GM21529 (cell line): ENCODE measurements around the gene MMP10.

Source experiments
- ATAC-seq: cut with Tn5 transposase; IDR thresholded peaks from one replicate; pipeline ENCODE4 v1.9.1; 2021; ENCODE audit not compliant: unreplicated experiment

The MMP10 gene

GRCh38 chr11:102780491-102780918, at the start of gene MMP10:
MMP10 (minus strand) TSS chr11:102780628; CDS start chr11:102780591, 37 bp downstream.
- ATAC-seq, result no peak

DNA sequence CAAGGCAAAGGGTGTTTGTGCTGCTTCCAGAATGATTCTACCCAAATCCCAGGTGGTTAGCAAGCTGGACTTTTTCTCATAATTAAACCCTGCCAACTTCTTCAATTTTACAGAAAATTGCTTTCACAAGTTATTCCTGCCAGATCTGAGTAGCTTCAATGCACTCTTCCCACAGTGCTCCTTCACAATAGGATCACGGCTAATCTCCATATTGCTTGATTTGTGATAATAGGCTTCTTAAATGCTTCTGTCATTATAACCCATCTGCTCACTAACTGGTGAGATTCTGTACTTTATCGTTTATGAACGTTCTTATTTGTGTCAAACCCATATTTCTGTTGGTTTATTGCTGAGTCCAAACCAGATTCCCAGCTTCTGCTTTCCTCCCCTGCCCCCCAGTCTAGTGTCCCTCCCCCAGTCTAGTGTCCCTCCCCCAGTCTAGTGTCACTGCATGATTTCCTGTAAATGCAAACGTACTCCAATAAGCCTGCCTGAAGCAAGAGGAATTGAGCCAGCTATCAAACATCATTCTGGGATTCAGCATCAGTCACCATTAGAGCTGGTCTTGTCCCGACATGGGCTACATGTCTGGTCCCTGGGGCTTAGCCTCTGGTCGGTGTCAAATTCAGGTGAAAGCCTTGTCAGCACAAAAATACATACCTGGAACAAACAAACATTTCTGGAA, 49.0 kb upstream of the MMP10 start:
- no peak for ATAC-seq

GRCh38 chr11:102824556-102824955, 44.1 kb upstream of the MMP10 start:
- no peak for ATAC-seq

GRCh38 chr11:102819491-102819890, 39.1 kb upstream of the MMP10 start:
- ATAC-seq, result no peak

- no peak for ATAC-seq
These were observed 33.1 kb upstream of the MMP10 start for GRCh38 chr11:102813484-102813883.

- no peak for ATAC-seq
These were observed 31.8 kb upstream of the MMP10 start for GRCh38 chr11:102812188-102812587.

GRCh38 chr11:102810950-102811660, 30.7 kb upstream of the MMP10 start:
- ATAC-seq, result no peak

GRCh38 chr11:102809971-102810370, 29.5 kb upstream of the MMP10 start:
- no peak for ATAC-seq

DNA sequence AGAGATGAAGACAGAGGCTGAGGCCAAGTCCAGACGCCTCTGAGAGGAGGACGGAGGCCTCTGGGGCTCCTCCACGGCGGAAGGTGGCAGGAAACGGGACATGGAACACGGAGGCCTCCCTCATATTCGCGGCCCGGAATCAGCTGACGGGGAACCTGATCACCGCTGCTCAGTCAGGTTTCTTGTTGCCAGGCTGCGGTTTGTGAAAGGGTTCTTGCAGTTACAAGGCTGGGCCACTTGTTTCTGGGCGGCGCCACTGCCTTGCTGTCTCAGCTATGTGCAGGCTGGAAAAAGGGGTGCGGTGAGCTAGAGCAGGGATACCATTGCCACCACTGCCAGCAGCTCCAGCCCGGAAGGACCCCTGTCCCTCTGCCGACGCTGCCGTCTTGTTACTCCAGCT, 27.5 kb upstream of the MMP10 start:
- no peak for ATAC-seq

- no peak for ATAC-seq
These were observed 25.9 kb upstream of the MMP10 start for GRCh38 chr11:102806296-102806695.

- no peak for ATAC-seq
These were observed 21.9 kb upstream of the MMP10 start for GRCh38 chr11:102802341-102802740.

- ATAC-seq, result no peak
These were observed 20.3 kb upstream of the MMP10 start for GRCh38 chr11:102800767-102801166.

GRCh38 chr11:102799681-102800340, 19.4 kb upstream of the MMP10 start:
- ATAC-seq, result no peak

- ATAC-seq, result no peak
These were observed 17.8 kb upstream of the MMP10 start, which contains the start of gene MMP1 for GRCh38 chr11:102798012-102798746. MMP1 (minus strand) TSS chr11:102798160; CDS start chr11:102798092, 68 bp downstream.

GRCh38 chr11:102794382-102794781, 14.0 kb upstream of the MMP10 start:
- ATAC-seq, result peak; percentile 99

GRCh38 chr11:102793677-102794290, 13.4 kb upstream of the MMP10 start:
- no peak for ATAC-seq

DNA sequence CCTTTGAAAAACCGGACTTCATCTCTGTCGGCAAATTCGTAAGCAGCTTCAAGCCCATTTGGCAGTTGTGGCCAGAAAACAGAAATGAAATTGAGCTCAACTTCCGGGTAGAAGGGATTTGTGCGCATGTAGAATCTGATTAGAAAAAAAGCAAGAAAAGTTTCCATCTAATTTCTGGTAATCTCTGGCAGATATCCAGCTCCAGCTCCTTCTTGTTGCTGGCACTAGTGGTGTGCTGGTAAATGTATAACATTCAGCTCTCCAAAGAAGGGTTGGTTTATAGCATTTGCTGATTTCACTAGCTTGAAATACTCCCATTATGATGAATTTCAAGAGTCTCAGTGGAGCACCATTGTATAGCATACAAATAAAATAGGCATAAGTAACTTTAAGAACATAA, 12.2 kb upstream of the MMP10 start:
- no peak for ATAC-seq

DNA sequence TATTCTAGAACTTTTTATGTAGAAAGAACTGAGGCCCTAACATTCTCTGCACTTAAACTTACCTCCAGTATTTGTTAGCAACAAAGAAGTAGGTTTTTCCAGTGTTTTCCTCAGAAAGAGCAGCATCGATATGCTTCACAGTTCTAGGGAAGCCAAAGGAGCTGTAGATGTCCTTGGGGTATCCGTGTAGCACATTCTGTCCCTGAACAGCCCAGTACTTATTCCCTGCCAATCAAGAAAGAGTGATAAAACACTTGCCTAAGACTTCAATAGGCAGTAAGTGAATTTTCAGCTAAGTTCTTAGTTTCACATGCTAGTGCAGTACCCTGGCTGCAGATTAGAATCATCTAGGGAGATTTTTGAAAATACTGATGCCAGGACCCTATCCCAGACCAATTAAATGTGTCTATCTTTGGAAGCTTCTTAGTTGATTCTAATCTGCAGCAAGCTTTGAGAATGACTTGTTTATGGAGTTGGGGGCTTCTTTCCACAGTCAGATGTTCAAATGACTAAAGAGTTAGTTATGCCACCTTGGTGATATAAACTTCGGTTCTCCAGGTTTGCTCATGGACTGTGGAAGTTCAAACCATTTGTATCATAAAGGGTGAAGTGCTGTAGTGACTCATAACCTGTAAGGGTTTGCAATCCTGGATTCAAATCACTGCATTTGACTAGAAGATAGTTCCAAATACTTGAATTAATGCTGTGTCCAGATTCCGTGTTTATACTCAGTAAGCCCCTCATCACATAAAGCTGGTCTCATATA, 11.0 kb upstream of the MMP10 start:
- no peak for ATAC-seq

DNA sequence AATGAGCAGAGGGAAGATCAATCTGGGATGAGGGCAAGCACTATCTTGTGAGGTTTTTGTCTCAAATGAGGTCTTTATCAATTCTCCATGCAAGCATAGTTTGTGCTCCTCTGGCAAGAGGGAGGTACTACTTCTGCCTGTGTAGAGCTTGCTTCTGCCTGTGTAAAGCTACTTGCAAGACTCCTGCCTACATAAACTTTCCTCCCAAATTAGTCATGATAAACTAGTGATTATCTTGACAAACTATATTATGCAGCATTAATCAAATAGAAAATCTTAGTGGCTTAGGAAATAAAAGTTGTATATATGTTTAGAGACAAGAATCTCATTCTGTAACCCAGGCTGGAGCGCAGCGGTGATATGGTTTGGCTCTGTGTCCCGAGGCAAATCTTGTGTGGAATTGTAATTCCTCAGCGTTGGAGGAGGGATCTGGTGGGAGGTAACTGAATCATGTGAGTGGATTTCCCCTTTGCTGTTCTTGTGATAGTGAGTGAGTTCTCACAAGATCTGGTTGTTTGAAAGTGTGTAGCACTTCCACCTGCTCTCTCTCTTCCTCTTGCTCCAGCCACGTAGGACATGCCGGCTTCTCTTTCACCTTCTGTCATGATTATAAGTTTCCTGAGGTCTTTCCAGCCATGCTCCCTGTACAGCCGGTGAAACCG, 8.0 kb upstream of the MMP10 start:
- ATAC-seq, result no peak

- ATAC-seq, result no peak
These were observed 4.0 kb upstream of the MMP10 start for GRCh38 chr11:102784380-102784779.
